H1 (cell line): ENCODE data around the gene ITGB8.

Experiments used
- HDAC6 ChIP-seq: IDR thresholded peaks from one replicate; pipeline ENCODE4 v1.7.1; 2012; ENCODE audit warnings: low read depth, mild to moderate bottlenecking, inconsistent platforms, low read length, moderate library complexity
- TF ChIP-seq, protein P1 (sequence below), 3 experiments: IDR thresholded peaks; 1 replicate in 2 of 3; 2 replicates in 1 of 3; pipeline versions ENCODE4 v1.5.1 to v1.6.1; 2011; ENCODE audit warnings: low read length in 3 of 3, mild to moderate bottlenecking in 3 of 3, inconsistent platforms in 2 of 3, low read depth in 1 of 3, moderate library complexity in 1 of 3; ENCODE audit not compliant: insufficient read depth in 1 of 3; ENCODE audit errors: control extremely low read depth in 1 of 3

- TF ChIP-seq HDAC6, result no peak
- TF ChIP-seq, protein P1, sequence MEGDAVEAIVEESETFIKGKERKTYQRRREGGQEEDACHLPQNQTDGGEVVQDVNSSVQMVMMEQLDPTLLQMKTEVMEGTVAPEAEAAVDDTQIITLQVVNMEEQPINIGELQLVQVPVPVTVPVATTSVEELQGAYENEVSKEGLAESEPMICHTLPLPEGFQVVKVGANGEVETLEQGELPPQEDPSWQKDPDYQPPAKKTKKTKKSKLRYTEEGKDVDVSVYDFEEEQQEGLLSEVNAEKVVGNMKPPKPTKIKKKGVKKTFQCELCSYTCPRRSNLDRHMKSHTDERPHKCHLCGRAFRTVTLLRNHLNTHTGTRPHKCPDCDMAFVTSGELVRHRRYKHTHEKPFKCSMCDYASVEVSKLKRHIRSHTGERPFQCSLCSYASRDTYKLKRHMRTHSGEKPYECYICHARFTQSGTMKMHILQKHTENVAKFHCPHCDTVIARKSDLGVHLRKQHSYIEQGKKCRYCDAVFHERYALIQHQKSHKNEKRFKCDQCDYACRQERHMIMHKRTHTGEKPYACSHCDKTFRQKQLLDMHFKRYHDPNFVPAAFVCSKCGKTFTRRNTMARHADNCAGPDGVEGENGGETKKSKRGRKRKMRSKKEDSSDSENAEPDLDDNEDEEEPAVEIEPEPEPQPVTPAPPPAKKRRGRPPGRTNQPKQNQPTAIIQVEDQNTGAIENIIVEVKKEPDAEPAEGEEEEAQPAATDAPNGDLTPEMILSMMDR (IDR thresholded peaks at IDR 0.05; ENCODE audit: control extremely low read depth in 1 of 3, insufficient read depth in 1 of 3, low read depth in 1 of 3, low read length in 3 of 3), result no peak
Observed at GRCh38 chr7:20430664-20431063, 100.0 kb downstream of the ITGB8 start.
